ENCODE measurements around the gene NUP153. TPM values are rescaled to one million over a fixed set of nuclear protein-coding genes. Genes with fewer than 3 reads are reported as not detected.

NUP153 gene
- total and polyA plus RNA-seq, 4 donors = 6.2 to 50.2 (median 21.9) TPM

DNA sequence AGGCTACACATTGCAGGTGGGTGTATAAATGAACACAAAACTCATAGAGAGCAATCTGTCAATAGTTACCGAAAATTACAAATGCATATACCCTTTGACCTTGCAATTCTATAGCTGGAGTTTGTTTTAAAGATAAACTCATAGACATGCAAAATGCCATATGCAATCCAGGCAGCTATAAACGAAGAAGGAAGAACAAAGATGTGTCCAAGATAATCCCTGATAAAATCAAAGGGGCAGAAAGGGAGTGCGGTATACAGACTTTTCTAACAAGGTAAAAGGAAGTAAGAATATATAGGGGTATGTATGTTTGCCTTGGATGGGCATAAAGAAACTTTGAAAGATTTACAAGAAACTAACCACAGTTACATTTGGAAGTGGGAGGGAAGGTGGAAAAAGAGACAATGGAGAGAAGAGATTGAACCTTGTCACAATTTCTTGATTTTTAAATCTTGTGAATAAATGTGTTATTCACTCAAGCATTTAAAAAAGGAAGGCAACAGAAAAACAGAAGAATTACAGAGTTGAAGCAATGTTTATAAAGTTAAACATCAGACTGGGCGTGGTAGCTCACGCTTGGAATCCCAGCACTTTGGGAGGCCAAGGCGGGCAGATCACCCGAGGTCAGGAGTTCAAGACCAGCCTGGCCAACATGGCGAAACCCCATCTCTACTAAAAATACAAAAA lies 76.8 kb downstream of the NUP153 start:
- Histone ChIP-seq H3K4me3 (no peak overlapping the region), H3K9ac (ENCODE audit: insufficient read depth in 1 of 2, low read length in 2 of 2) (no peak overlapping the region), H3K27me3 (ENCODE audit: control insufficient read depth in 3 of 3, insufficient read depth in 3 of 3, low read length in 2 of 3) (no peaks in the 10 kb centered on the region), H3K9me3 (ENCODE audit: control insufficient read depth in 4 of 4, insufficient read depth in 3 of 4, low read length in 3 of 4) (no peaks in the 10 kb centered on the region), H3K36me3 (ENCODE audit: control insufficient read depth in 4 of 4, insufficient read depth in 4 of 4, low read length in 4 of 4) (peaks cover 11 to 27% (median 18%) of the 10 kb centered on the region in 4 donors), H3K27ac (ENCODE audit: low read depth in 1 of 2, low read length in 1 of 2) (peak overlapping the region in 1 of 2 donors; percentile 53), H3K4me1 (ENCODE audit: control insufficient read depth in 5 of 5, insufficient read depth in 5 of 5, low read length in 5 of 5) (peaks cover 0 to 14% (median 0%) of the 10 kb centered on the region in 5 donors)
- TF ChIP-seq, protein P1, sequence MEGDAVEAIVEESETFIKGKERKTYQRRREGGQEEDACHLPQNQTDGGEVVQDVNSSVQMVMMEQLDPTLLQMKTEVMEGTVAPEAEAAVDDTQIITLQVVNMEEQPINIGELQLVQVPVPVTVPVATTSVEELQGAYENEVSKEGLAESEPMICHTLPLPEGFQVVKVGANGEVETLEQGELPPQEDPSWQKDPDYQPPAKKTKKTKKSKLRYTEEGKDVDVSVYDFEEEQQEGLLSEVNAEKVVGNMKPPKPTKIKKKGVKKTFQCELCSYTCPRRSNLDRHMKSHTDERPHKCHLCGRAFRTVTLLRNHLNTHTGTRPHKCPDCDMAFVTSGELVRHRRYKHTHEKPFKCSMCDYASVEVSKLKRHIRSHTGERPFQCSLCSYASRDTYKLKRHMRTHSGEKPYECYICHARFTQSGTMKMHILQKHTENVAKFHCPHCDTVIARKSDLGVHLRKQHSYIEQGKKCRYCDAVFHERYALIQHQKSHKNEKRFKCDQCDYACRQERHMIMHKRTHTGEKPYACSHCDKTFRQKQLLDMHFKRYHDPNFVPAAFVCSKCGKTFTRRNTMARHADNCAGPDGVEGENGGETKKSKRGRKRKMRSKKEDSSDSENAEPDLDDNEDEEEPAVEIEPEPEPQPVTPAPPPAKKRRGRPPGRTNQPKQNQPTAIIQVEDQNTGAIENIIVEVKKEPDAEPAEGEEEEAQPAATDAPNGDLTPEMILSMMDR (IDR thresholded peaks at IDR 0.05; ENCODE audit: control extremely low read depth, extremely low read depth) = no peak
- 73 to 84% methylated on average over 8 of the region's 8 CpGs for WGBS, 2 donors
- ATAC-seq (ENCODE audit: insufficient read depth, low FRiP score) = no peak
- DNase-seq = no peak

DNA sequence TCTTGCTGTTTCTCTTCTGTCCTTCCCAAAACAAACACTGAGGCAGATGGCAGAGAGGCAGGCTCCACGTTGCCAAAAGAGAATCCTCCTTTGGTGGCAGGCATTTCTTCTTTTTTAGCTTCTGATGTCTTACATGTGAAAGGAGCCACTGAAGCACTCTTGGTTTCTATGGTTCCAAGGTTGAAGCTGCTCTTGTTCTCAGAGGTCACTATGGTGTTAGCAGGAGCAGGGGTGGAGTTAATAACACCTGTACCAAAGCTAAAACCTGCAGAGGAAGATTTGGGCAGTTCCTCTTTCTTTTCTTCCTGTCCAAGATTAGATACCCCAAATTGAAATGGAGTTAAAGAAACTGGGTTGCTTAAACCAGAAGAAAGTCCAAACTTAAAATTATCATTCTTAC lies 77.9 kb downstream of the NUP153 start:
- Histone ChIP-seq H3K36me3 (ENCODE audit: control insufficient read depth in 4 of 4, insufficient read depth in 4 of 4, low read length in 4 of 4) (peaks cover 14 to 29% (median 20%) of the 10 kb centered on the region in 4 donors), H3K4me1 (ENCODE audit: control insufficient read depth in 5 of 5, insufficient read depth in 5 of 5, low read length in 5 of 5) (peaks cover 0 to 13% (median 0%) of the 10 kb centered on the region in 5 donors), H3K4me3 (no peak overlapping the region), H3K9me3 (ENCODE audit: control insufficient read depth in 4 of 4, insufficient read depth in 3 of 4, low read length in 3 of 4) (peaks cover 0 to 2% (median 0%) of the 10 kb centered on the region in 4 donors), H3K9ac (ENCODE audit: insufficient read depth in 1 of 2, low read length in 2 of 2) (no peak overlapping the region), H3K27me3 (ENCODE audit: control insufficient read depth in 3 of 3, insufficient read depth in 3 of 3, low read length in 2 of 3) (no peaks in the 10 kb centered on the region), H3K27ac (ENCODE audit: low read depth in 1 of 2, low read length in 1 of 2) (no peak overlapping the region)
- ATAC-seq (ENCODE audit: insufficient read depth, low FRiP score) = no peak
- no peak for DNase-seq
- TF ChIP-seq, protein P1 (IDR thresholded peaks at IDR 0.05; ENCODE audit: control extremely low read depth, extremely low read depth) = no peak
- 61 to 77% methylated on average over 1 of the region's 1 CpG for WGBS, 2 donors

GRCh38 chr6:17624396-17624795 lies 82.3 kb downstream of the NUP153 start:
- Histone ChIP-seq H3K27me3 (ENCODE audit: control insufficient read depth in 3 of 3, insufficient read depth in 3 of 3, low read length in 2 of 3) (no peaks in the 10 kb centered on the region), H3K9ac (ENCODE audit: insufficient read depth in 1 of 2, low read length in 2 of 2) (no peak overlapping the region), H3K27ac (ENCODE audit: low read depth in 1 of 2, low read length in 1 of 2) (no peak overlapping the region), H3K9me3 (ENCODE audit: control insufficient read depth in 4 of 4, insufficient read depth in 3 of 4, low read length in 3 of 4) (peaks cover 0 to 2% (median 0%) of the 10 kb centered on the region in 4 donors), H3K36me3 (ENCODE audit: control insufficient read depth in 4 of 4, insufficient read depth in 4 of 4, low read length in 4 of 4) (peaks cover 17 to 30% (median 21%) of the 10 kb centered on the region in 4 donors), H3K4me3 (no peak overlapping the region), H3K4me1 (ENCODE audit: control insufficient read depth in 5 of 5, insufficient read depth in 5 of 5, low read length in 5 of 5) (peaks cover 0 to 2% (median 0%) of the 10 kb centered on the region in 5 donors)
- no peak for ATAC-seq (ENCODE audit: insufficient read depth, low FRiP score)
- no peak for DNase-seq
- TF ChIP-seq, protein P1 (IDR thresholded peaks at IDR 0.05; ENCODE audit: control extremely low read depth, extremely low read depth) = no peak
- 85 to 89% methylated on average over 1 of the region's 1 CpG for WGBS, 2 donors

Data from lung (tissue), 12 donors.